GM06990 (cell line): ENCODE results near the gene ASAP2.

Experiments
- DNase-seq: peaks from one replicate; pipeline ENCODE4 v3.0.0-alpha.2; 2011; ENCODE audit not compliant: insufficient read length; ENCODE audit errors: extremely low read depth
- H3K27me3 ChIP-seq: replicated peaks from 2 replicates; pipeline ENCODE4 v1.6.0; 2011; ENCODE audit warnings: low read length; ENCODE audit not compliant: control insufficient read depth, insufficient read depth
- H3K36me3 ChIP-seq: 2 replicates; pipeline ENCODE4 v1.5.1; 2011; ENCODE audit warnings: low read length; ENCODE audit not compliant: control insufficient read depth, insufficient read depth
- H3K4me3 ChIP-seq: replicated peaks from 2 replicates; pipeline ENCODE4 v1.5.1; 2011; ENCODE audit warnings: low read depth, mild to moderate bottlenecking, control low read depth, low read length
- CTCF ChIP-seq: IDR thresholded peaks from 2 replicates; pipeline ENCODE4 v1.5.1; 2011; ENCODE audit warnings: low read length, control low read depth, mild to moderate bottlenecking, inconsistent platforms; ENCODE audit not compliant: insufficient read depth, poor library complexity, severe bottlenecking

The ASAP2 gene

GRCh38 chr2:9292426-9292825 is 85.8 kb downstream of the ASAP2 start:
- TF ChIP-seq CTCF: no peak
- peaks cover 4% of the 10 kb centered on the region for H3K27me3 ChIP-seq
- H3K36me3 ChIP-seq: no peaks in the 10 kb centered on the region
- H3K4me3 ChIP-seq: no peak overlapping the region
- DNase-seq: no peak

- Histone ChIP-seq H3K4me3 (no peak overlapping the region), H3K36me3 (no peaks in the 10 kb centered on the region), H3K27me3 (peaks cover 3% of the 10 kb centered on the region)
- TF ChIP-seq CTCF: no peak
- no peak for DNase-seq
Measured at GRCh38 chr2:9294764-9295163, 88.2 kb downstream of the ASAP2 start.

GRCh38 chr2:9296559-9296958 is 89.9 kb downstream of the ASAP2 start:
- TF ChIP-seq CTCF: no peak
- Histone ChIP-seq H3K36me3 (no peaks in the 10 kb centered on the region), H3K4me3 (no peak overlapping the region), H3K27me3 (peaks cover 3% of the 10 kb centered on the region)
- DNase-seq: no peak

- no peak for TF ChIP-seq CTCF
Measured at GRCh38 chr2:9297156-9297555, 90.5 kb downstream of the ASAP2 start.

GRCh38 chr2:9297807-9298206 is 91.2 kb downstream of the ASAP2 start:
- H3K36me3 ChIP-seq: no peaks in the 10 kb centered on the region
- no peak for TF ChIP-seq CTCF
- peaks cover 1% of the 10 kb centered on the region for H3K27me3 ChIP-seq
- H3K4me3 ChIP-seq: no peak overlapping the region
- DNase-seq: no peak

More at GRCh38 chr2:9297156-9297555, 90.5 kb downstream of the ASAP2 start:
- DNase-seq: no peak
- Histone ChIP-seq H3K36me3 (no peaks in the 10 kb centered on the region), H3K27me3 (peaks cover 3% of the 10 kb centered on the region), H3K4me3 (no peak overlapping the region)

- Histone ChIP-seq H3K36me3 (no peaks in the 10 kb centered on the region), H3K4me3 (no peak overlapping the region), H3K27me3 (peaks cover under 1% of the 10 kb centered on the region)
- no peak for DNase-seq
- TF ChIP-seq CTCF: no peak
Measured at GRCh38 chr2:9298583-9298982, 92.0 kb downstream of the ASAP2 start.
